Measurements from ENCODE around the gene MNAT1.

The MNAT1 gene

DNA sequence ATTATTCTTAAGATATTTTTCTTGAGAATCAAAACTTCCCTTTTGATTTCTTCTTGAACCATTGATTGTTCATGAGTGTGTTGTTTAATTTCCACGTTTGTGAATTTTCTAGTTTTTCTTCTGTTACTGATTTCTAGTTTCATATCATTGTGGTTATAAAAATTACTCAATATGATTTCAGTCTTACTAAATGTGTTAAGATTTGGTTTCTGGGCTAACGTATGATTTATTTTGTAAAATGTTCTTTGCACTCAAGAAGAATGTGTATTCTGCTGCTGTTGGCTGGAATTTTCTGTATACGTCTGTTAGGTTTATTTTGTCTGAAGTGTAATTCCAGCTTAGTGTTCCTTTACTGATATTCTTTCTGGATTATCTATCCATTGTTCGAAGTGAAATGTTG, 221.6 kb downstream of the MNAT1 start:
- Histone ChIP-seq H3K4me1 (ENCODE audit: insufficient read depth, low read length, poor library complexity, severe bottlenecking) (no peaks in the 10 kb centered on the region), H2AFZ (ENCODE audit: low read length) (no peak overlapping the region), H3K27me3 (ENCODE audit: insufficient read depth, low read length, poor library complexity, severe bottlenecking) (no peaks in the 10 kb centered on the region), H3K4me2 (ENCODE audit: low read depth, low read length, poor library complexity, severe bottlenecking) (no peak overlapping the region), H3F3A (ENCODE audit: low read depth) (no peaks in the 10 kb centered on the region), H4K20me1 (ENCODE audit: insufficient read depth, low read length, poor library complexity, severe bottlenecking) (no peaks in the 10 kb centered on the region), H3K36me3 (ENCODE audit: insufficient read depth, low read length) (peaks cover 13% of the 10 kb centered on the region), H3K9ac (ENCODE audit: low read depth, low read length, poor library complexity, severe bottlenecking) (no peak overlapping the region), H3K4me3 (ENCODE audit: low read length, poor library complexity, severe bottlenecking) (no peak overlapping the region), H3K9me2 (replicated peaks; ENCODE audit: low read depth, low read length) (no peaks in the 10 kb centered on the region), H3K9me3 (ENCODE audit: insufficient read depth, low read depth, low read length) (peaks cover 36% of the 10 kb centered on the region), H3K79me2 (ENCODE audit: insufficient read depth, low read length) (peaks cover 6% of the 10 kb centered on the region)
- TF ChIP-seq EZH2phosphoT487 (IDR thresholded peaks at IDR 0.05; ENCODE audit: borderline replicate concordance) = no peak
- TF ChIP-seq, protein P1, sequence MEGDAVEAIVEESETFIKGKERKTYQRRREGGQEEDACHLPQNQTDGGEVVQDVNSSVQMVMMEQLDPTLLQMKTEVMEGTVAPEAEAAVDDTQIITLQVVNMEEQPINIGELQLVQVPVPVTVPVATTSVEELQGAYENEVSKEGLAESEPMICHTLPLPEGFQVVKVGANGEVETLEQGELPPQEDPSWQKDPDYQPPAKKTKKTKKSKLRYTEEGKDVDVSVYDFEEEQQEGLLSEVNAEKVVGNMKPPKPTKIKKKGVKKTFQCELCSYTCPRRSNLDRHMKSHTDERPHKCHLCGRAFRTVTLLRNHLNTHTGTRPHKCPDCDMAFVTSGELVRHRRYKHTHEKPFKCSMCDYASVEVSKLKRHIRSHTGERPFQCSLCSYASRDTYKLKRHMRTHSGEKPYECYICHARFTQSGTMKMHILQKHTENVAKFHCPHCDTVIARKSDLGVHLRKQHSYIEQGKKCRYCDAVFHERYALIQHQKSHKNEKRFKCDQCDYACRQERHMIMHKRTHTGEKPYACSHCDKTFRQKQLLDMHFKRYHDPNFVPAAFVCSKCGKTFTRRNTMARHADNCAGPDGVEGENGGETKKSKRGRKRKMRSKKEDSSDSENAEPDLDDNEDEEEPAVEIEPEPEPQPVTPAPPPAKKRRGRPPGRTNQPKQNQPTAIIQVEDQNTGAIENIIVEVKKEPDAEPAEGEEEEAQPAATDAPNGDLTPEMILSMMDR (conservative IDR thresholded peaks at IDR 0.05; ENCODE audit: low read length) = no peak

DNA sequence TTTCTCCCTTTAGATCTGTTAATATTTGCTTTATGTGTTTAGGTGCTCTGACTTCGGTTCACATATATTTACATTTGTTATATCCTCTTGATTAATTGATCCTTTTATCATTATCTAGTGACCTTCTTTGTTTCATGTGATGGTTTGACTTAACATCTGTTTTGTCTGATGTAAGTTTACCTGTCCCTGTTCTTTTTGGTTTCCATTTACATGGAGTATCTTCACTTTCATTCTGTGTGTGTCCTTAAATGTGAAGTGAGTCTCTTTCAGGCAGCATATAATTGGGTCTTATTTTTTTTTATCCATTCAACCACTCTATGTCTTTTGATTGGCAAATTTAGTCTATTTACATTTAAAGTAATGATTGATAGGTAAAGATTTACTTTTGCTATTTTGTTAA, 222.1 kb downstream of the MNAT1 start:
- Histone ChIP-seq H3K9me2 (replicated peaks; ENCODE audit: low read depth, low read length) (no peaks in the 10 kb centered on the region), H3K9me3 (ENCODE audit: insufficient read depth, low read depth, low read length) (peaks cover 36% of the 10 kb centered on the region), H3K79me2 (ENCODE audit: insufficient read depth, low read length) (peaks cover 6% of the 10 kb centered on the region), H3K4me3 (ENCODE audit: low read length, poor library complexity, severe bottlenecking) (no peak overlapping the region), H2AFZ (ENCODE audit: low read length) (no peak overlapping the region), H4K20me1 (ENCODE audit: insufficient read depth, low read length, poor library complexity, severe bottlenecking) (no peaks in the 10 kb centered on the region), H3K4me2 (ENCODE audit: low read depth, low read length, poor library complexity, severe bottlenecking) (no peak overlapping the region), H3K27me3 (ENCODE audit: insufficient read depth, low read length, poor library complexity, severe bottlenecking) (no peaks in the 10 kb centered on the region), H3K9ac (ENCODE audit: low read depth, low read length, poor library complexity, severe bottlenecking) (no peak overlapping the region), H3K36me3 (ENCODE audit: insufficient read depth, low read length) (peaks cover 13% of the 10 kb centered on the region), H3K4me1 (ENCODE audit: insufficient read depth, low read length, poor library complexity, severe bottlenecking) (no peaks in the 10 kb centered on the region), H3F3A (ENCODE audit: low read depth) (no peaks in the 10 kb centered on the region)
- TF ChIP-seq, protein P1 (conservative IDR thresholded peaks at IDR 0.05; ENCODE audit: low read length) = no peak
- TF ChIP-seq EZH2phosphoT487 (IDR thresholded peaks at IDR 0.05; ENCODE audit: borderline replicate concordance) = no peak

DNA sequence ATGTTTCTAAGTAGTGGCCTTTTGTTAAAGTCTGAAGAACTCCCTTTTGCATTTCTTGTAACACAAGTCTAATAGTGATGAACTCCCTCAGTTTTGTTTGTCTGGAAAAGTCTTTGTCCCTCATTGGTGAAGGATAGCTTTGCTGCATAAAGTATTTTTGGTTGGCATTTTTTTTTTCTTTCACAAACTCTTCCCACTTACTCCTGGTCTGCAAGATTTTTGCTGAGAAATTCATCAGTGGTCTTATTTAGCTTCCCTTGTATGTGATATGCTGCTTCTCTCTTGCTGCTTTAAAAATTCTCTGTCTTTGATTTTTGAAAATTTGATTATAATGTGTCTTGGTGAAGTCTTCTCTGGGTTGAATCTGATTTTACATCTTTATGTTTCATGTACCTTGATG, 223.6 kb downstream of the MNAT1 start:
- Histone ChIP-seq H3K27me3 (ENCODE audit: insufficient read depth, low read length, poor library complexity, severe bottlenecking) (no peaks in the 10 kb centered on the region), H3K4me1 (ENCODE audit: insufficient read depth, low read length, poor library complexity, severe bottlenecking) (peaks cover 7% of the 10 kb centered on the region), H3K4me2 (ENCODE audit: low read depth, low read length, poor library complexity, severe bottlenecking) (no peak overlapping the region), H3K9me2 (replicated peaks; ENCODE audit: low read depth, low read length) (no peaks in the 10 kb centered on the region), H3K9ac (ENCODE audit: low read depth, low read length, poor library complexity, severe bottlenecking) (no peak overlapping the region), H3F3A (ENCODE audit: low read depth) (no peaks in the 10 kb centered on the region), H3K9me3 (ENCODE audit: insufficient read depth, low read depth, low read length) (peaks cover 36% of the 10 kb centered on the region), H3K4me3 (ENCODE audit: low read length, poor library complexity, severe bottlenecking) (no peak overlapping the region), H2AFZ (ENCODE audit: low read length) (no peak overlapping the region), H4K20me1 (ENCODE audit: insufficient read depth, low read length, poor library complexity, severe bottlenecking) (no peaks in the 10 kb centered on the region), H3K79me2 (ENCODE audit: insufficient read depth, low read length) (peaks cover 6% of the 10 kb centered on the region), H3K36me3 (ENCODE audit: insufficient read depth, low read length) (peaks cover 13% of the 10 kb centered on the region)
- TF ChIP-seq, protein P1 (conservative IDR thresholded peaks at IDR 0.05; ENCODE audit: low read length) = no peak
- TF ChIP-seq EZH2phosphoT487 (IDR thresholded peaks at IDR 0.05; ENCODE audit: borderline replicate concordance) = no peak
